ENCODE measurements around the gene DAP.
"Not testable (repeated sequence)": the region's sequence is repeated elsewhere in the genome, so short reads cannot be mapped to it uniquely, and the experiment has no call there.

Gene DAP, protein sequence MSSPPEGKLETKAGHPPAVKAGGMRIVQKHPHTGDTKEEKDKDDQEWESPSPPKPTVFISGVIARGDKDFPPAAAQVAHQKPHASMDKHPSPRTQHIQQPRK
- 15.6 to 20.0 reads per million in 2 donors for total RNA-seq

DNA sequence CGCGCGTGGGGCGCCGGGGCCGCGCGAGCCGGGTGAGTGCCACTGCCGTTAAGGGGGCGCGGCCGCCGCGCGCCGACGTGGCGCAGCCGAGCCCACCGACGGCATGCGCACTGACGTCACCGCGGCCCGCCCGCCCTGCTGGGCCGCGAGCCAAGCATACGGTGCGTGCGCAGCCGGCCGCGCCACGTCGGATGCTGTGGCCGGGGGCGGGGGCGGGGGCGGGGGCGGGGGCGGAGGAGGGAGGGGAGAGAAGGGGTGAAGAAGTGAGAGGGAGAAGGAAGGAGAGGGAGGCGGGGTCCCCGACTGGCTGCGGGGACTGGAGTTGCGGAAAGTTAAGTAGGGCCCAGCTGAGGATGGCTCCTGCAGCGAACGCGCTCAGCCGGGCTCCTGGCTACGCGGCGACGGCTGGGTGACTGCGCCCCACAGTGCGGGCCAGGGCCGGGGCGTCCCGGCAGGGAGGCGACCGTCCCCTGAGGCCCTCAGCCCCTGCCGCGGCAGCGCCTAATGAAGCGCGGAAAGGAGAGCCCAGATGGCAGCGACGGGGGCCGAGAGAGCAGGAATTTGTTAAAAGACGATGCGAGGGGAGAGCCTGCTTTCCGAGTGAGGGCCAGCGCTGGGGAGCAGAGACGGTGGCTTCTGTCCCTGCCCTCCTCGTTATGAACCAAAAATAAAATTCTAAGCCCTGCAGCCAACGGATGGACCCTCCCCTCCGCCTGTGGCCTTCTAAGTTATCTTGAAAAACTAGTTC, at the start of gene DAP:
Gene DAP (minus strand): TSS at position 50 of the 748 bp plus-strand sequence. CDS start 166 bp downstream, outside the sequence.
- peak; percentile 92 for DNase-seq

- no peak for DNase-seq
These were observed 47.6 kb upstream of the DAP start for GRCh38 chr5:10808347-10809226.

DNA sequence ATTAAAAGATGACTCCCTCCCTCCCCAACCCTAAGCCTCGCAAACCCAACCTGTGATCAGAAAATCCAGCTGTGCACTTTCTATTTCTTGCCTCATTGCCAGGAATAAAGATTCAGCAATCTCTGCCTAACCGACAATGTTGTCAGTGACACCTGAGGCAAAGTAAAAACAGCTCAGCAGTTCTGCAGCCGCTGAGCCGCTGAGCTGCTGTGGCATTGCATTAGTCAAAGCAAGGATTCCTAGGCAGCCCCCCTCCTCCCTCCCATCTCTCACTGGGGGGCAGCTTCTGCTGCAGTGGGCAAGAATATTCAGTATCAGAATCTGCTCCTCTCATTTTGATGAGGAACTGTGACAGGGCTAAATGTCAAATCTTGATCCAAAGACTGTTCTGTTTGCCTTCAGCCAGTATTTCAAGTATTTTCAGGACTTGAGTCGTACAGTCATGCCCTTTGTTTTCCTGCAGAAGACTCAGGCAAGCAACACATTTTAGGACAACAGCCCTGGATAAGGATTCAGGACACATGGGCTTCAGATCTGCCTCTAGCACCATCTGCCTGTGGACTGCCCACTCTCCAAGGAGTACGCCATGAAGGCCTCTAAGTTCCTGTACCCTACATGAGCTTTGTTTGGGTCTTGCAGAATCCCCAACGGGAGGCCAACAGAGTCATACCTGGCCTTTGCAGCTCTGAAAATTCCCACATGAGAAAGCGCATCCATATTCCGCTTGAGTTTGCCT, 41.1 kb upstream of the DAP start:
- DNase-seq: no peak

GRCh38 chr5:10800852-10801251, 39.8 kb upstream of the DAP start:
- no peak for DNase-seq

DNA sequence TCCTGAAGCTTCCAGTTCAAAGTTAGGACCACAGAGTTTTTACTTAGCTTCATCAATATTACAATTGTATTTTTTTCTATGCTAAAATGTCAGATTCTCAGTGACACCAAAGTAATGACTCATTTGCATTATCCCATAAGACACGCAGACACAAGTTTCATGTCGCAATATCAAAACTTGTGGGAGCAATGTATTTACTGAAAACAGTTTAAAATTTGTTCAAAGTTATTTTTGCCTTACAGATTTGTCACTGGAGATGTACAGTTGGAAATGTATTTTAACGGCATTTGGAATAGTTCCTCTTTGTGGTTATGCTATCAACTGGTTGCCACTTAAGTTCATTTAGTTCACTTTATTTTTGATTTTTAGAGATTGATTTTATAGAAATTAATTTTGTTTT, 36.2 kb upstream of the DAP start:
- no peak for DNase-seq

DNA sequence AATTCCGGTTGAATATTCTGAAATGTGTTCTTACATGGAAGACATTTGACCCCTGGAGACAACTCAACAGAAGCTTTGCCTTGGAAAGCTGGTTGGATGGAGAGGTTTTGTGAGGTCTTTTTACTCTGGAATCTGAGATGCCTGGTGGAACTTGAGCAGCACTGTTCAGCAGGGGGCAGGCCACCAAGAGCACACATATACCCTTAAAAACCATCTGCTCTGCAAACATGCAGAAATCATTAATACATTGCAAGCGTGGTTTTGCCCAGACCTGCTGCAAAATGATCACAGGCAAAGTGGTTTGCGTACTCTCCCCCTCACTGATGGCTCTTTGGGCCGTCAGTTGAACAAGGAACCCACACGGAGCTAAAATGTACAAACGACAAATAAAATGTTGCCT, 32.8 kb upstream of the DAP start:
- DNase-seq: no peak

- no peak for DNase-seq
These were observed 31.3 kb upstream of the DAP start for GRCh38 chr5:10792336-10792735.

DNA sequence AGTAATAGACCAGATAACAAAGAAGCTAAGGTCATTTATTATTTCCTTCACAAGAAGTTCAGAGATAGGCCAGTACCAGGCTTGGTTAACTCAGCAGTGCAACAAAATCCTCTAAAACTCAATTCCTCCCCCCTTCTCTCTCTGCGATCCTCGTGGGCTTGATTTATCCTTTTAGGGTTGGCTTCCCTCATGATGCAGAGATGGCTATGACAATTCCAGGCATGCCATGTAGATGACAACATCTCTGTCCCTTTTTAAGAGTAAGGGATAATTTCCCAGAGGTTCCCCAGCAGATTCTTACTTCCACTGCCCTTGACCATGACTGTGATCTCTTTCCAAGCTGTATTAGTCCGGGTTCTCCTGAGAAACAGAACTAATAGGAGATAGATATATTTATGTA, 28.7 kb upstream of the DAP start:
- DNase-seq: no peak

DNA sequence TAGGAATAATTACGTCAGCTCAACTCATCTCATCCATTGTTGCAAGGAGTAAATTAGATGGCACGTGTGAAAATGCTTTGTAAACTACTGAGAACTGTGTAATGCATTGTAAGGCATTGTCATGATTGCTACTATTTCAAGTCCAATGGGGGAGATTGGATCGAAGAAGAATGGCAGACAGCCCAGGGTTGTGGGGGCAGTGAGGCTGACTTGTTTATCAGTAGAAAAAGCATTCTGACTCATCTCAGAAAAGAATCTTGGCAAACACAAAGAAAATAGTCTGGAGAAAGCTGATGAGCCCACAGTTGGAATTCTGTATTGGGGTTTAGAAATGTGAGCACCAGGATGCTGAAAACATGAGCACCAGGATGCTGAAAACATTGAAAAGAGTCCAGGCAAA, 28.0 kb upstream of the DAP start:
- DNase-seq: no peak

- no peak for DNase-seq
These were observed 27.3 kb upstream of the DAP start for GRCh38 chr5:10788358-10788757.

DNA sequence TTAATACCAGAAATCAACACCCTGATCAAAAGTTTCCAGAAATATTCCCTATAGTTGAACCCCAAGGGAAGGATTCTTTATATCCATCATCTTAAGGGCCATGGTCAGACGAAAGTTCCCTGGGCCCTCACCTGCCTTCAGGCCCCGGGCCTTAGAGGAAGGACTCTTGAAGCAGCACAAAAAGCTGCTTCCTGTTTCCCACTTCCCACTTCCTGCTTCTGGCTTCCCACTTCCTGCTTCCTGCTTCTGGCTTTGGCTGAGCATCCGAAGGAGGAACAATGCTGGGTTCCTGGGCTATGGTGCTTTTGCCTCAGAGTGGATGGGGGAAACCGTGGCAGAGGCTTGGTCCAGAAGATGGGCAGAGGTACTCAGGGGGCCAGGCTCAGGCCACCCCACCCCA, 25.8 kb upstream of the DAP start:
- DNase-seq: no peak

DNA sequence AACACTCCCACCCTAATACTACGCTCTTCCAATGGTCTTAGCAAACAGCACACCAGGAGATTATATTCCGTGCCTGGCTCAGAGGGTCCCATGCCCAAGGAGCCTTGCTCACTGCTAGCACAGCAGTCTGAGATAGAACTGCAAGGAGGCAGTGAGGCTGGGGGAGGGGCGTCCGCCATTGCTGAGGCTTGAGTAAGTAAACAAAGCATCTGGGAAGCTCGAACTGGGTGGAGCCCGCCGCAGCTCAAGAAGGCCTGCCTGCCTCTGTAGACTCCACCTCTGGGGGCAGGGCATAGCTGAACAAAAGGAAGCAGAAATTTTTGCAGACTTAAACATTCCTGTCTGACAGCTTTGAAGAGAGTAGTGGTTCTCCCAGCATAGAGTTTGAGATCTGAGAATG, 19.2 kb upstream of the DAP start:
- DNase-seq: not testable (repeated sequence)

- DNase-seq: no peak
These were observed 18.6 kb upstream of the DAP start for GRCh38 chr5:10779592-10779991.

GRCh38 chr5:10778179-10778910, 17.3 kb upstream of the DAP start:
- DNase-seq: no peak

GRCh38 chr5:10775646-10776045, 14.6 kb upstream of the DAP start:
- DNase-seq: no peak

- no peak for DNase-seq
These were observed 12.0 kb upstream of the DAP start for GRCh38 chr5:10772901-10773585.

- no peak for DNase-seq
These were observed 7.4 kb upstream of the DAP start for GRCh38 chr5:10768328-10768899.

- no peak for DNase-seq
These were observed 1.9 kb upstream of the DAP start for GRCh38 chr5:10762776-10763500.

- no peak for DNase-seq
These were observed 1.1 kb upstream of the DAP start for GRCh38 chr5:10761933-10762775.

DNA sequence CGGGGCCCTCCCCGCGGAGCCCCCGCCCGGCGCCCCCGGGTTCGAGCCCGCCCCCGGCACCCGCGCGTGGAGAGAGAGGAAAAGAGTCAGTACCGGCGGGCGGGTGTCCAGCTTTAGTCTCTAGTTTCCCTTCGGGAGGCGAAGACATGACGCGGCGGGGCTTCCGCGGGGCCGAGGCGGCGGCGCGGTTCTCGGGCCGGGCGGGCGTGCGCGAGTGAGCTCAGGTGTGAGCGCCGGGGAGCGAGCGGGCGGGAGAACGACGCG, 181 bp downstream of the DAP start:
- no peak for DNase-seq

All from activated gamma-delta T cell (primary cell).